22Rv1 (cell line): ENCODE results near the gene BECN2.

Source experiments
- H3K27ac ChIP-seq: fragments of 450-650 bp; 2 replicates; pipeline ENCODE4 v1.5.1; 2017
- CTCF ChIP-seq: fragments of 450-650 bp; IDR thresholded peaks from 2 replicates; pipeline ENCODE4 v1.5.1; 2017; ENCODE audit warnings: mild to moderate bottlenecking
- ZFX ChIP-seq: fragments of 450-650 bp; IDR thresholded peaks from 2 replicates; pipeline ENCODE4 v1.6.1; 2017; ENCODE audit warnings: antibody characterized with exemption, borderline replicate concordance

Gene BECN2

GRCh38 chr1:242005866-242006535 lies 48.4 kb downstream of the BECN2 start:
- H3K27ac ChIP-seq = no peak overlapping the region
- TF ChIP-seq ZFX (no peak), CTCF (no peak)

DNA sequence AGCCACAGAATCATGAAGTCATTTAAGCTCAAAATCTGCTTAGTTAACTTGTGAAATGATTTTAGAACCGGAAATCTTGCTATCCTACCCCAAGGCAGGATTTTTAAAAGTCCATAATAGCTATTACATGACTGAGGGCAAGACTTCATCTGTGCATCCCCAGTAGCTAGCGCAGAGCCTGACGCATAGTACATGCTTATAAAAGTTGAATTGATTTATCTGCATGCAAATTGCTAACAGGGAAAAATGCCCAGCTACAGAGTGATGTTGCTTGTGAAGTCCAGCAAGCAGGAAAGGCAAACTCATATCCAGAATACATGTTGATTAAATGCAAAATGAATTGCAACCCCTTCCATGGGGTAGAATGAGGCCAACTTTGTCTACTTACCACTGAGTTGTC lies 49.4 kb downstream of the BECN2 start:
- TF ChIP-seq ZFX = no peak
- TF ChIP-seq CTCF = no peak
- no peak overlapping the region for H3K27ac ChIP-seq
